ENCODE data around the gene SFMBT2.
"Not testable (repeated sequence)": the region's sequence is repeated elsewhere in the genome, so short reads cannot be mapped to it uniquely, and the experiment has no call there.

GRCh38 chr10:7299601-7300325 is 111.1 kb downstream of the SFMBT2 start:
- not testable (repeated sequence) for TF ChIP-seq CTCF (IDR thresholded peaks at IDR 0.05); ZFX (IDR thresholded peaks at IDR 0.05; ENCODE audit: borderline replicate concordance)
